ENCODE data around the gene ZNF174. TPM values are rescaled to one million over a fixed set of nuclear protein-coding genes. Genes with fewer than 3 reads are reported as not detected.

Gene ZNF174
- total and polyA plus RNA-seq, 2 of the 8 experiments (the other 6 are each of a cell fraction or from before 2014, with no cell fraction given), result 9.1 to 12.7 TPM

GRCh38 chr16:3364774-3365427, 36.1 kb upstream of the ZNF174 start:
- no peaks in the 10 kb centered on the region for H3K79me2 ChIP-seq (ENCODE audit: control insufficient read depth in 1 of 2, insufficient read depth in 2 of 2, low read length in 2 of 2)
- CTCF ChIA-PET (ENCODE audit: partially characterized antibody), result interaction anchor here (0.6 to 1.6 kb wide), 2 partner anchors 9 to 96 kb away, joined by 3 read pairs; partner anchors contain the start of gene OR2C1
- no peaks in the 10 kb centered on the region for H3K4me1 ChIP-seq (replicated peaks in 1 of 4; ENCODE audit: control insufficient read depth in 3 of 4, insufficient read depth in 4 of 4, low read length in 3 of 4)
- 89% methylated on average over 37 of the region's 42 CpGs; no CpG with 5 or more reads in 1 of the 2 experiments for WGBS, 2 experiments (ENCODE audit: extremely low coverage in 1 of 2, insufficient coverage in 1 of 2, insufficient read length in 1 of 2, insufficient replicate concordance in 2 of 2, low coverage in 1 of 2, low lambda C conversion rate in 2 of 2, missing lambda C conversion rate in 1 of 2)
- H2AK5ac ChIP-seq (ENCODE audit: low read depth, low read length), result no peak overlapping the region
- no peak overlapping the region for H3K9ac ChIP-seq (replicated peaks in 1 of 4; ENCODE audit: extremely low read depth in 1 of 4, low read depth in 3 of 4, low read length in 3 of 4)
- H3K4me3 ChIP-seq (ENCODE audit: extremely low read depth in 1 of 4, insufficient read depth in 2 of 4, low read depth in 3 of 4, low read length in 4 of 4), result no peak overlapping the region
- no peaks in the 10 kb centered on the region for H3K23me2 ChIP-seq (ENCODE audit: low read depth, low read length)
- H3K27ac ChIP-seq (ENCODE audit: low read depth, low read length), result no peak overlapping the region
- H3K36me3 ChIP-seq (ENCODE audit: control insufficient read depth in 2 of 4, insufficient read depth in 4 of 4, low read length in 3 of 4), result no peaks in the 10 kb centered on the region
- H2BK12ac ChIP-seq (ENCODE audit: low read depth, low read length), result no peak overlapping the region
- no peak overlapping the region for H2BK120ac ChIP-seq (replicated peaks; ENCODE audit: low read depth, low read length)
- H4K8ac ChIP-seq (ENCODE audit: extremely low read depth, insufficient read depth, low read length), result no peak overlapping the region; the same call in 1 of the 2 replicates
- no peak overlapping the region for H3K18ac ChIP-seq (ENCODE audit: extremely low read depth, low read length)
- no peaks in the 10 kb centered on the region for H4K20me1 ChIP-seq (replicated peaks in 1 of 2; ENCODE audit: control insufficient read depth in 1 of 2, insufficient read depth in 2 of 2, low read length in 2 of 2)
- FAIRE-seq (no peak), DNase-seq (ENCODE audit: low read depth in 1 of 2, low spot score in 2 of 2) (no peak)
- no peak overlapping the region for H2BK20ac ChIP-seq (ENCODE audit: low read length)
- no peak overlapping the region for H4K91ac ChIP-seq (replicated peaks; ENCODE audit: insufficient read length, low read length)
- H3K27me3 ChIP-seq (replicated peaks in 1 of 4; ENCODE audit: control insufficient read depth in 3 of 4, extremely low read depth in 1 of 4, insufficient read depth in 3 of 4, low read length in 3 of 4), result no peaks in the 10 kb centered on the region
- H2BK15ac ChIP-seq (ENCODE audit: low read length), result no peak overlapping the region
- H3K23ac ChIP-seq (ENCODE audit: insufficient read length), result no peak overlapping the region
- POLR2A ChIA-PET (ENCODE audit: partially characterized antibody), result interaction anchor here (1.6 kb wide), 1 partner anchor 130 kb away, joined by 6 read pairs; the partner anchor contains the start of gene ZNF200
- peak overlapping the region; percentile 16; the same call in 1 of the 2 replicates for H2BK5ac ChIP-seq (ENCODE audit: low read depth, low read length)
- H2AFZ ChIP-seq (ENCODE audit: low read length), result no peak overlapping the region
- H3K79me1 ChIP-seq (ENCODE audit: low read depth, low read length), result no peaks in the 10 kb centered on the region
- H3K4me2 ChIP-seq (ENCODE audit: insufficient read depth in 1 of 2, low read depth in 2 of 2, low read length in 2 of 2), result no peak overlapping the region; a peak in 1 of 4 replicates
- H3K4ac ChIP-seq (replicated peaks; ENCODE audit: insufficient read length, low read depth, low read length), result no peak overlapping the region
- no peak overlapping the region for H3K14ac ChIP-seq (ENCODE audit: insufficient read length)
- H3K9me3 ChIP-seq (ENCODE audit: insufficient read depth in 2 of 2, low read depth in 1 of 2, low read length in 1 of 2), result peaks cover 7 to 27% of the 10 kb centered on the region in 2 experiments; a peak in 3 of 4 replicates
- H3K56ac ChIP-seq (replicated peaks; ENCODE audit: insufficient read length, low read depth, low read length), result no peak overlapping the region
- no peak overlapping the region for H4K5ac ChIP-seq (ENCODE audit: insufficient read length, low read depth, low read length)
- no peak for TF ChIP-seq BRCA1 (IDR thresholded peaks at IDR 0.05; ENCODE audit: low read depth, low read length)
- no peak for TF ChIP-seq BACH1 (IDR thresholded peaks at IDR 0.05; ENCODE audit: low read length)
- no peak for TF ChIP-seq CBX8 (IDR thresholded peaks at IDR 0.05; ENCODE audit: borderline replicate concordance, low read depth, low read length)
- TF ChIP-seq TBP (IDR thresholded peaks at IDR 0.05; ENCODE audit: low read depth, low read length), result no peak
- TF ChIP-seq CEBPB (IDR thresholded peaks at IDR 0.05; ENCODE audit: low read depth, low read length), result no peak
- no peak for TF ChIP-seq RNF2 (IDR thresholded peaks at IDR 0.05; ENCODE audit: borderline replicate concordance, low read depth, low read length, missing control alignments, poor library complexity, severe bottlenecking)
- no peak for TF ChIP-seq POU5F1 (IDR thresholded peaks at IDR 0.05; ENCODE audit: low read depth, low read length)
- no peak for TF ChIP-seq ATF3 (IDR thresholded peaks at IDR 0.05; ENCODE audit: insufficient read depth, low read depth, low read length)
- no peak for TF ChIP-seq TAF7 (optimal IDR thresholded peaks at IDR 0.05; ENCODE audit: borderline replicate concordance, low read depth, low read length)
- TF ChIP-seq CHD1 (IDR thresholded peaks at IDR 0.05; ENCODE audit: low read depth, low read length), result no peak
- TF ChIP-seq CTBP2 (IDR thresholded peaks at IDR 0.05; ENCODE audit: borderline replicate concordance, insufficient read depth, insufficient read length, low read length), result no peak
- no peak for TF ChIP-seq NRF1 (IDR thresholded peaks at IDR 0.05; ENCODE audit: low read depth, low read length)

Measured in H1 (cell line).